HCT116 (cell line): Measurements from ENCODE around the gene INTS4. TPM values are rescaled to one million over a fixed set of nuclear protein-coding genes. Genes with fewer than 3 reads are reported as not detected.
A peak's percentile ranks its signal among the peaks of the same experiment; 100 is the strongest.

Source experiments
- ATAC-seq: fragments of 200-7000 bp; cut with Tn5 transposase; 2 replicates; pipeline ENCODE4 v1.9.1; 2020; ENCODE audit warnings: mild to moderate bottlenecking, moderate library complexity
- BruUV-seq: library from RNA; stranded (reverse); fragments of 400-500 nt; replicated peaks from 2 replicates; lab custom pipeline; 2021; lab: Mats Ljungman, UMichigan
- CTCF ChIA-PET: fragments of 300-600 bp; sonication (Branson Sonifier 250); formaldehyde crosslinking; loops from one replicate; lab custom pipeline; 2021; ENCODE audit warnings: antibody characterized with exemption; lab: Charles Lee
- POLR2A ChIA-PET: fragments of 300-600, 350-600 bp; sonication (Branson Sonifier 250); formaldehyde crosslinking; loops from one replicate; lab custom pipeline; 2021; ENCODE audit warnings: antibody characterized with exemption; lab: Charles Lee
- RAD21 ChIA-PET, 2 experiments: fragments of 300-600 bp; sonication (Branson Sonifier 250); formaldehyde crosslinking; loops; one replicate each; lab custom pipeline; 2023; ENCODE audit warnings: low total read pairs in 2 of 2; ENCODE audit not compliant: uncharacterized antibody in 2 of 2, unreplicated experiment in 2 of 2, low non-redundant PET in 1 of 2; lab: Charles Lee
- DNase-seq: peaks from one replicate; pipeline ENCODE4 v3.0.0-alpha.2; 2010; ENCODE audit warnings: low read depth, low spot score
- H2AFZ ChIP-seq: fragments of 200-600 bp; shearing (Covaris generic), sonication (generic); 2 replicates; pipeline ENCODE4 v1.6.1; 2017; ENCODE audit warnings: low read depth, mixed run types, mixed read lengths, antibody characterized with exemption, low read length; ENCODE audit not compliant: poor library complexity, severe bottlenecking
- H3K27ac ChIP-seq: 2 replicates; pipeline ENCODE4 v1.5.1; 2012; ENCODE audit warnings: low read depth, low read length
- H3K27me3 ChIP-seq: fragments of 200-600 bp; sonication (generic); 2 replicates; pipeline ENCODE4 v1.6.1; 2016; ENCODE audit warnings: mixed run types, low read length, mixed read lengths; ENCODE audit not compliant: insufficient read depth
- H3K36me3 ChIP-seq, 2 experiments: fragments of 200-500 bp in 1 of 2; fragments of 200-600 bp in 1 of 2; sonication (Bioruptor generic) in 1 of 2; sonication (generic) in 1 of 2; 2 replicates each; pipeline versions ENCODE4 v1.5.1 to v1.6.1; 2014 to 2016; ENCODE audit warnings: low read length in 2 of 2, inconsistent platforms in 1 of 2, mixed read lengths in 1 of 2, mixed run types in 1 of 2; ENCODE audit not compliant: insufficient read depth in 2 of 2, control insufficient read depth in 1 of 2
- H3K4me1 ChIP-seq, 2 experiments: fragments of 200-600 bp in 1 of 2; sonication (generic) in 1 of 2; 2 replicates each; pipeline versions ENCODE4 v1.5.1 to v1.6.1; 2012 to 2017; ENCODE audit warnings: low read length in 2 of 2, inconsistent platforms in 1 of 2, mild to moderate bottlenecking in 1 of 2, mixed read lengths in 1 of 2, mixed run types in 1 of 2, moderate library complexity in 1 of 2; ENCODE audit not compliant: insufficient read depth in 2 of 2, control insufficient read depth in 1 of 2
- H3K4me2 ChIP-seq: fragments of 200-600 bp; sonication (generic); 2 replicates; pipeline ENCODE4 v1.6.1; 2017; ENCODE audit warnings: mixed run types, low read length, mixed read lengths
- H3K4me3 ChIP-seq, 2 experiments: fragments of 200-600 bp in 1 of 2; sonication (generic) in 1 of 2; replicated peaks in 1 of 2; 2 replicates each; pipeline ENCODE4 v1.5.1; 2011 to 2016; ENCODE audit warnings: low read length in 2 of 2, control low read depth in 1 of 2, low read depth in 1 of 2, mild to moderate bottlenecking in 1 of 2, mixed read lengths in 1 of 2, mixed run types in 1 of 2
- H3K79me2 ChIP-seq: fragments of 200-600 bp; sonication (generic); 2 replicates; pipeline ENCODE4 v1.6.1; 2017; ENCODE audit warnings: mild to moderate bottlenecking, mixed run types, low read length, moderate library complexity, mixed read lengths; ENCODE audit not compliant: insufficient read depth
- H3K9ac ChIP-seq: fragments of 200-600 bp; sonication (generic); 2 replicates; pipeline ENCODE4 v1.6.1; 2016; ENCODE audit warnings: low read length, mixed read lengths
- H3K9me2 ChIP-seq: fragments of 200-600 bp; sonication (generic), shearing (Covaris generic); 2 replicates; pipeline ENCODE4 v1.6.1; 2017; ENCODE audit warnings: mixed run types, mild to moderate bottlenecking, moderate library complexity; ENCODE audit not compliant: insufficient read depth
- H3K9me3 ChIP-seq, 2 experiments: fragments of 200-500 bp in 1 of 2; fragments of 200-600 bp in 1 of 2; sonication (Bioruptor generic) in 1 of 2; sonication (generic) in 1 of 2; 2 replicates each; pipeline ENCODE4 v1.6.1; 2014 to 2017; ENCODE audit warnings: low read length in 2 of 2, mixed read lengths in 2 of 2, inconsistent platforms in 1 of 2, low read depth in 1 of 2, mild to moderate bottlenecking in 1 of 2, mixed run types in 1 of 2, moderate library complexity in 1 of 2; ENCODE audit not compliant: control insufficient read depth in 1 of 2, insufficient read depth in 1 of 2
- H4K20me1 ChIP-seq: fragments of 200-600 bp; sonication (generic), shearing (Covaris generic); 2 replicates; pipeline ENCODE4 v1.6.1; 2017; ENCODE audit warnings: mixed run types, mild to moderate bottlenecking, moderate library complexity; ENCODE audit not compliant: insufficient read depth
- CBX3 ChIP-seq: IDR thresholded peaks from 2 replicates; pipeline ENCODE4 v1.6.1; 2012; ENCODE audit warnings: low read depth
- CEBPB ChIP-seq: IDR thresholded peaks from 2 replicates; pipeline ENCODE4 v1.6.1; 2012; ENCODE audit warnings: low read depth
- CTCF ChIP-seq, 3 experiments: fragments of 200-600 bp in 1 of 3; sonication (generic) in 1 of 3; IDR thresholded peaks in 2 of 3; conservative IDR thresholded peaks in 1 of 3; 2 replicates each; pipeline ENCODE4 v1.5.1; 2012 to 2017; ENCODE audit warnings: low read depth in 2 of 3, low read length in 2 of 3, antibody characterized with exemption in 1 of 3, borderline replicate concordance in 1 of 3, control low read depth in 1 of 3, mild to moderate bottlenecking in 1 of 3, mixed read lengths in 1 of 3, mixed run types in 1 of 3, moderate library complexity in 1 of 3; ENCODE audit not compliant: insufficient read depth in 1 of 3
- ELF1 ChIP-seq: IDR thresholded peaks from 2 replicates; pipeline ENCODE4 v1.6.1; 2012; ENCODE audit warnings: low read depth, borderline replicate concordance
- JUND ChIP-seq: IDR thresholded peaks from 2 replicates; pipeline ENCODE4 v1.6.1; 2012
- POLR2AphosphoS5 ChIP-seq: IDR thresholded peaks from 2 replicates; pipeline ENCODE4 v1.6.1; 2011; ENCODE audit warnings: mild to moderate bottlenecking, low read depth, low read length, moderate library complexity
- REST ChIP-seq: IDR thresholded peaks from 2 replicates; pipeline ENCODE4 v1.6.1; 2012; ENCODE audit warnings: low read depth
- SIN3A ChIP-seq: IDR thresholded peaks from 2 replicates; pipeline ENCODE4 v1.6.1; 2012; ENCODE audit warnings: low read depth
- TCF7L2 ChIP-seq: IDR thresholded peaks from 2 replicates; pipeline ENCODE4 v1.7.0; 2011; ENCODE audit warnings: borderline replicate concordance, inconsistent platforms; ENCODE audit not compliant: insufficient read depth, insufficient read length; ENCODE audit errors: extremely low read depth
- intact Hi-C: fragments of 100-400 bp; cut with micrococcal nuclease; formaldehyde crosslinking; loops from 2 replicates; pipeline ENCODE4 v1.10.0; 2022
- total RNA-seq: library from RNA; stranded (reverse); gene quantifications from one replicate; pipeline ENCODE4 v1.2.1, GENCODE V29; 2021; ENCODE audit not compliant: unreplicated experiment

Gene INTS4
- total RNA-seq, 1 experiment from 2014 or later: 41.0 TPM

- Histone ChIP-seq H3K9me3 (no peaks in the 10 kb centered on the region), H3K9ac (0 out of 2 replicates have a peak overlapping the region, but pooled peaks have one; percentile 78), H3K4me2 (peak overlapping the region; percentile 99), H3K4me3 (peak overlapping the region in 1 of 2 experiments; percentile 76; a peak in 2 of 4 replicates), H3K9me2 (no peaks in the 10 kb centered on the region)
- intact Hi-C loops: no loop called here
- CTCF ChIA-PET: interaction anchor here (2.5 kb wide), 1 partner anchor 27 kb away, joined by 12 read pairs; the partner anchor contains the start of gene INTS4
- no peak for DNase-seq
- TF ChIP-seq TCF7L2: no peak
- no peak for TF ChIP-seq POLR2AphosphoS5
- TF ChIP-seq CBX3: no peak
- TF ChIP-seq CEBPB: no peak
- TF ChIP-seq SIN3A: no peak
- TF ChIP-seq JUND: no peak
- no peak for TF ChIP-seq ELF1
- TF ChIP-seq CTCF (IDR thresholded peaks at IDR 0.05 in 2 of 3, conservative IDR thresholded peaks at IDR 0.05 in 1 of 3; ENCODE audit: borderline replicate concordance in 1 of 3, insufficient read depth in 1 of 3, low read depth in 2 of 3, low read length in 2 of 3): no peak
- no peak for TF ChIP-seq REST
- TF ChIP-seq, all 23 proteins: peak for 0
- BruUV-seq: no TSS peak
- no peaks in the 10 kb centered on the region for H4K20me1 ChIP-seq
- H3K36me3 ChIP-seq: peaks cover 0 to under 1% of the 10 kb centered on the region in 2 experiments; a peak in 3 of 4 replicates
- RAD21 ChIA-PET: no interaction called here
- H3K4me1 ChIP-seq: peaks cover 19 to 45% of the 10 kb centered on the region in 2 experiments; a peak in 3 of 4 replicates
- POLR2A ChIA-PET: interaction anchor here (1.3 to 1.4 kb wide), 2 partner anchors 10 to 55 kb away, joined by 3 to 5 read pairs; no protein-coding TSS in a partner anchor
- peaks cover 18% of the 10 kb centered on the region for H3K79me2 ChIP-seq
- H3K27ac ChIP-seq: no peak overlapping the region
- ATAC-seq: no peak
- no peaks in the 10 kb centered on the region for H3K27me3 ChIP-seq
- H2AFZ ChIP-seq: no peak overlapping the region
Measured at GRCh38 chr11:78021611-78022010, 27.1 kb upstream of the INTS4 start.
